ENCODE results near the gene IL5. TPM values are rescaled to one million over a fixed set of nuclear protein-coding genes. Genes with fewer than 3 reads are reported as not detected.
A peak's percentile ranks its signal among the peaks of the same experiment; 100 is the strongest.

Gene IL5
- total and polyA plus RNA-seq, 2 of the 4 experiments (the other 2 are of a cell fraction), result not detected

- TF ChIP-seq RCOR1 (IDR thresholded peaks at IDR 0.05; ENCODE audit: insufficient replicate concordance, low read length), result no peak
- peak; percentile 90 for TF ChIP-seq BHLHE40 (IDR thresholded peaks at IDR 0.05; ENCODE audit: low read depth, low read length)
- TF ChIP-seq CHD1 (IDR thresholded peaks at IDR 0.05; ENCODE audit: low read depth, low read length), result no peak
Observed at GRCh38 chr5:132556763-132557477, 13.6 kb upstream of the IL5 start, which contains the start of gene RAD50 (continued).

GRCh38 chr5:132556153-132556762, 12.9 kb upstream of the IL5 start:
- peak overlapping the region; percentile 83 for H3K4me2 ChIP-seq (ENCODE audit: low read depth, low read length)
- peak overlapping the region; percentile 81 for H3K14ac ChIP-seq (replicated peaks; ENCODE audit: low read depth, low read length)
- H3K36me3 ChIP-seq (ENCODE audit: control insufficient read depth, insufficient read depth, low read length), result no peaks in the 10 kb centered on the region; the same call in 1 of the 2 replicates
- peak overlapping the region; percentile 91 for H2AK9ac ChIP-seq (replicated peaks; ENCODE audit: low read depth, low read length, poor library complexity)
- DNase-seq (peak; percentile 12), ATAC-seq (ENCODE audit: low read depth) (no peak; the same call in 1 of the 2 replicates)
- 0 out of 2 replicates have a peak overlapping the region, but pooled peaks have one; percentile 70 for H2AK5ac ChIP-seq (ENCODE audit: low read depth, low read length)
- WGBS, 2 experiments (ENCODE audit: extremely low coverage in 2 of 2, insufficient read length in 1 of 2), result 100% methylated on average over 1 of the region's 15 CpGs; no CpG with 5 or more reads in 1 of the 2 experiments
- peak overlapping the region; percentile 11; the same call in 1 of the 2 replicates for H2BK20ac ChIP-seq (ENCODE audit: low read depth, low read length)
- no peaks in the 10 kb centered on the region for H3K9me3 ChIP-seq (ENCODE audit: control insufficient read depth, insufficient read depth, low read length)
- intact Hi-C loops (cut with micrococcal nuclease), result loop anchor here (5.0 kb wide), 1 partner anchor 49 kb away; no protein-coding TSS in a partner anchor
- peak overlapping the region; percentile 100 for H4K5ac ChIP-seq (ENCODE audit: low read depth, low read length)
- peak overlapping the region; percentile 96 for H2AFZ ChIP-seq (replicated peaks; ENCODE audit: low read length, poor library complexity)
- H3K23ac ChIP-seq (ENCODE audit: low read depth, low read length), result peak overlapping the region; percentile 81; the same call in 1 of the 2 replicates
- POLR2A ChIA-PET (ENCODE audit: unreplicated experiment), result interaction anchor here (0.6 to 1.2 kb wide), 2 partner anchors 14 to 62 kb away, joined by 3 read pairs; no protein-coding TSS in a partner anchor
- peak overlapping the region; percentile 79 for H2BK120ac ChIP-seq (ENCODE audit: low read depth, low read length)
- peak overlapping the region; percentile 62 for H3K9ac ChIP-seq (ENCODE audit: low read depth, low read length)
- peak overlapping the region; percentile 94 to 100 for H4K8ac ChIP-seq (ENCODE audit: low read depth in 2 of 2, low read length in 2 of 2)
- peak overlapping the region; percentile 65 for H3K4me3 ChIP-seq (ENCODE audit: insufficient read depth, low read depth, low read length)
- CTCF ChIA-PET, result interaction anchor here (1.1 kb wide), 1 partner anchor 51 kb away, joined by 3 read pairs; no protein-coding TSS in a partner anchor
- H4K91ac ChIP-seq (ENCODE audit: insufficient read depth, low read depth, low read length), result peak overlapping the region; percentile 95; the same call in 1 of the 2 replicates
- peak overlapping the region; percentile 90 for H3K18ac ChIP-seq (ENCODE audit: low read depth, low read length)
- no peaks in the 10 kb centered on the region for H4K20me1 ChIP-seq (ENCODE audit: insufficient read depth, low read length)
- H2BK15ac ChIP-seq (ENCODE audit: low read depth, low read length), result no peak overlapping the region; the same call in 2 of the 3 replicates
- peaks cover under 1 to 17% of the 10 kb centered on the region in 2 experiments; a peak in 3 of 4 replicates for H3K79me1 ChIP-seq (ENCODE audit: low read depth in 1 of 2, low read length in 2 of 2)
- H2BK5ac ChIP-seq (ENCODE audit: low read depth, low read length, poor library complexity, severe bottlenecking), result peak overlapping the region; percentile 57
- BruUV-seq (replicated peaks), result no TSS peak
- H3K4ac ChIP-seq (ENCODE audit: low read depth, low read length), result peak overlapping the region; percentile 95
- in situ Hi-C loops (cut with MboI; ENCODE audit: low sequenced_read_pairs), result no loop called here
- no peak overlapping the region; the same call in 1 of the 2 replicates for H3K56ac ChIP-seq (ENCODE audit: extremely low read depth, insufficient read depth, low read length)
- dilution Hi-C loops (cut with HindIII; ENCODE audit: low sequenced_read_pairs, unreplicated experiment), result no loop called here
- H3K9me1 ChIP-seq (ENCODE audit: insufficient read depth, low read length), result peaks cover 4% of the 10 kb centered on the region; the same call in 1 of the 2 replicates
- peak overlapping the region; percentile 64 for H3K27ac ChIP-seq (ENCODE audit: insufficient read depth, low read length)
- H3K4me1 ChIP-seq (ENCODE audit: control insufficient read depth, insufficient read depth, low read length), result no peaks in the 10 kb centered on the region; the same call in 1 of the 2 replicates
- peaks cover 2% of the 10 kb centered on the region; the same call in 1 of the 2 replicates for H3K27me3 ChIP-seq (ENCODE audit: control insufficient read depth, insufficient read depth, low read length)
- no peak for TF ChIP-seq FOS (IDR thresholded peaks at IDR 0.05; ENCODE audit: low read depth, low read length)
- TF ChIP-seq CHD1 (IDR thresholded peaks at IDR 0.05; ENCODE audit: low read depth, low read length), result no peak
- TF ChIP-seq RCOR1 (IDR thresholded peaks at IDR 0.05; ENCODE audit: insufficient replicate concordance, low read length), result no peak
- no peak for TF ChIP-seq RFX5 (IDR thresholded peaks at IDR 0.05; ENCODE audit: low read depth, low read length)
- no peak for TF ChIP-seq MXI1 (IDR thresholded peaks at IDR 0.05; ENCODE audit: borderline replicate concordance, low read depth, low read length)
- no peak for TF ChIP-seq MAZ (IDR thresholded peaks at IDR 0.05; ENCODE audit: borderline replicate concordance, low read depth, low read length)
- TF ChIP-seq CEBPB (IDR thresholded peaks at IDR 0.05; ENCODE audit: low read depth, low read length), result no peak
- TF ChIP-seq MAFK (IDR thresholded peaks at IDR 0.05; ENCODE audit: low read depth, low read length), result no peak
- TF ChIP-seq USF2 (IDR thresholded peaks at IDR 0.05; ENCODE audit: low read depth, low read length), result no peak
- TF ChIP-seq RAD21 (IDR thresholded peaks at IDR 0.05; ENCODE audit: low read length), result no peak
- no peak for TF ChIP-seq NFE2L2 (IDR thresholded peaks at IDR 0.05; ENCODE audit: low read depth, low read length)

Measured in IMR-90 (cell line).